NCI-H345 treated with DMSO at 0.1 percent for 48 hours (cell line): Measurements from ENCODE around the gene GATAD1.
"Not testable (repeated sequence)": the region's sequence is repeated elsewhere in the genome, so short reads cannot be mapped to it uniquely, and the experiment has no call there.

Source experiments
- DNase-seq: peaks from one replicate; lab custom pipeline; 2025; ENCODE audit not compliant: unreplicated experiment; lab: John Stamatoyannopoulos, UW

Gene GATAD1

DNA sequence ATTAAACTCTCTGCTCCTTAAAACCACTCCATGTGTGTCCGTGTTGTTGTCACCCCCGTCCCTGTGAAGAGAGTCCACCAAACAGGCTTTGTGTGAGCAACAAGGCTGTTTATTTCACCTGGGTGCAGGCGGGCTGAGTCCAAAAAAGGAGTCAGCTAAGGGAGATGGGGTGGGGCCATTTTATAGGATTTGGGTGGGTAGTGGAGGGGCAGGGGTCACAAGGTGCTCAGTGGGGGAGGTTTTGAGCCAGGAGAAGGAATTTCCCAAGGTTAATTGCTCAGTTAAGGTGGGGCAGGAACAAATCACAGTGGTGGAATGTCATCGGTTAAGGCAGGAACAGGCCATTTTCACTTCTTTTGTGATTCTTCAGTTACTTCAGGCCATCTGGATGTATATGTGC lies 31.9 kb downstream of the GATAD1 start:
- DNase-seq, result not testable (repeated sequence)

DNA sequence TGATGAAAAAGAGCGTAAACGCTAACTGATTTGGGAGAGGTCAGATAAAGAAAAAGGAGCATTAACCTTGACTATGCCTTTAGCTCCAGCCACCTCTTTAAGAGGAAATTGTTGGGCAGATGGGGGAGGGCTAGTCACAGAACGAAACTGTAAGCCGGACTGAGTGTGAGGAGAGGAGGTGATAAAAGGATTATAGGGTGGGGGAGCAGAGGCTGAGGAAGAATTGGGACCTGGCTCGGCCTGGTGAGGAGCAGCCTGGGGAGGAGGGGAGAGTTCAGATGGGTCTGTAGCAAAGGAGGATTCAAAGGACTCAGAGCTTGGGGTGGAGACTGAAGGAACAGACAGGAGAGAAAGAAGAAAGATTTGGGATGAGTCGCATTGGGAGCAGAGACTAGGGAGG lies 36.3 kb downstream of the GATAD1 start:
- not testable (repeated sequence) for DNase-seq

DNA sequence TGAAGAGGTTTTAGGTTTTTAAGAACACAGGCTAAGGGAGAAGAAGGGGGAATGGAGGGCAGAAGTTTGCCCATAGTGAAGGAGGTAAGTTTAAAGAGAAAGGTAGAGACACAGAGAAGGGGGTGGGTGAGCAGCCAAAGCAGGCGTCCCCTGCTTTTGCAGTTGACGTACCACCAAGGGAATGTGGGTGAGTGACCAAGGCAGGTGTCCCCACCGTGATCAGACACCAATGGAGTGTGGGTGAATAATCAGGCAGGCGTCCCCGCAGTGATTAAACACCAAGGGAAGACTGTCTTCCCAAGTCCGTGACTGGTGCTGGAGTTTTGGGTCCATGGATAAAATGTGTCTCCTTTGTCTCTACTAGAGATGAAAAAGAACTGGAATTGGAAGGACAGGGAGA lies 36.9 kb downstream of the GATAD1 start:
- not testable (repeated sequence) for DNase-seq

DNA sequence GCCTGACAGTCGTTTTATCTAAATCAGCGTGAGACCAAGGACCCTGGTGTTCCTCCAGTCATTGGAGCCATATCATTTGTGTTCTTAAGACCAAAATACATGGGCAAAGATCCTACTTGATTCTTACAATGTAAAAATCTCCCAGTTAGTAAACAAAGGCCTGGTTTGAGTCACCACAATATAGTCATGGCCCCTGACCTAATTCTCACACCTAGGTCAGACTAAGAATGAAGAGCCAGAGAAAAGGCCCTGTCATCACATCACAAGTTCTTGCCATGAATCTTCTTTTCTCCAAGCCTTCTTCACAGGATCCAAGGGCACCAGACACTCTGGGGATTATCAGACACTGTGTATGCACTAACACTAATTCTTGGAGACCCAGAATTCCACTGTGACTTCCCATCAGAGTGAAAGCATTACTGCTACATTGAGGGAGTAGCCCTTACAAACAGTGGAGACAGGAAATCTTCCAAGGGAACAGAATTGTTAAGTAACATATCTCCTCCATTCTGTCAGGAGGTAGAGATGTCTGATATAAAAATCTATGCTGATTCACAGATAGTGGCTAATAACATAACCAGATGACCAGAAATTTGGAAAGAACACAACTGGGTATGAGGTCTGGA lies 38.1 kb downstream of the GATAD1 start:
- DNase-seq, result no peak

DNA sequence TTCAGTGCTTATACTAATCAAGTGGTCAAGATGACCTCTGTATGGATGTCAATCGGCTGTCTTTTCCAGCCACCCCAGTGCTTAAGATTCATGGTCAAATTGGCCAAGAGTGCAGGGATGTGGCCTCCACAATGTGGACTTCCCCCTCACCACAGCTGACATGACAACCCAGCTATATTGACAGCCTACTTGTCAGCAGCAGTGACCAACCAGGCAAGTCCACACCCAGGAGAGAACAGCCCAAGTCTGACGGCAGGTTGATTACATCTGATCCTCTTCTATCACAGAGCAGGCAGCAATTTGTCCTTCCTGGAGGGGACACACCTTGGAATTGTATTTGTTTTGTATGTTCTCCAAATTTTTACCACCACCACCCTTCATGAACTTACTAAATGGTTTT lies 38.7 kb downstream of the GATAD1 start:
- no peak for DNase-seq

DNA sequence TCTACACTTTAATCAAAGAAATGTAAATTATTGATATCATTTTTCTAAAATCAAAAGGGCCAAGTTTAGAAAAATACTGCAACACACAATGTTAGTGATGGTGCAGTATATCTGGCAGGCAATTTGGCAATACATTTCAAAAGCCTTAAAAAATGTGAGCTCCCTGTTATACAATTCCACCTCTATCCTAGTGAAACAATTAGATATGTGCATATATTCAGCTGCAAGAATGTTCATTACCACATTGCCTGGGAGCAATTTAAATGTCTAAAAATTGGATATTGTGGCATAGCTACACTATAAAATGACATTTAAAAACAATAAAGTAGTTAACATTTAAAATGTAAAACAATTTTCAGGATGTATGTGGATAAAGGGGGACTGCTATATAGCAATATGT lies 40.5 kb downstream of the GATAD1 start:
- DNase-seq, result no peak

DNA sequence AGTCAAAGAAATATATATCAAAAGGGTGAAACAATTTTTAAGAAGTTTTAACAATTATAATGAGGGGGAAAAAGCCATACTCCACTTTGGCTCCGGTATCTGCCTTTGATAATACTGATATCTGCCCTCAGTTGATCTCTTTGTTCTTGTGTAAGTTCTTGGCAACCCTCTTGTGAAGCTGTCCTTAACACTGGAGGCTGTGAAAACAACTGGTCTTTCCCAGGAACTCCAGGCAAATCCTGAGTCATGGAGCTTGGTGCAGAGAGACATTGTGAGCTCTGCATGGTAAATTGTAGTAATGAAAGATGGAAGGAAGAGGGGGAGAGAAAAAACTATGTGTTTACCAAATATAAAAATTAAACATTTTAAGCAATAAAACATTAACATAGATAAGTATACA lies 42.4 kb downstream of the GATAD1 start:
- no peak for DNase-seq

DNA sequence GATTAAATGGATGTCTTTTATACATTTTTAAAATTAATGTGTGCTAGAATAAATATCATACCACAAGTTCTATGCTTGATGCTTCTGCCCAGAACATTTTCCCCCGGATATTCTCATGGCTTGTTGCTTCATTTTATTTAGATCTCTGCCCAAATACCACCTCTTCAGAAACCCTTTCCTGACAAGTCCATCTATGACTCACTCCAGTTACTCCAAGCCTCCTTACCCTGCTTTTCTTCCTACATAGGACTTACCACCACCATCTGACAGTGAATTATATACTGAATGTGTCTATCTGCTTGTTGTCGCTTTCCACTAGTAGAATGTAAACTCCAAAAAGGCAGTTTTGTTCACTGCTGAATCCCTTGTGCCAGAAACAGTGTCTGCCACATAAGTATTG lies 49.6 kb downstream of the GATAD1 start:
- no peak for DNase-seq

DNA sequence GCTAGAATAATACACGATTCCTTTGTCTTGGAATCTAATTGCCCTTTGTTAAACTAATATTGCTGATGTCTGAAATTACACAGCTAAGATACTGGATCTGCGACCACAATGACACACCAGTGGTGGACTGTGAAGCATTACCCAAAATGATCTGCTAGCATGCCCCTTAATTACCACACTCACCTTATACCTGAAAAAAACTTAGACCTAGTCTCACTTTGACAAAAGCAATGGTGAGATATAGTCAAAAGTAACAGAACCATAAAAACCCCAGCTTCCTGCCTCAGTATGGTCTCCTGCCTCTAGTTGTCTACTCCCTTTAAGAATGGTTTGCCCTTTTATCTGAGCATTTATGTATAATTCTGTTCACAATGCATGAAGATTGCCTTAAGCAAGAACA lies 51.3 kb downstream of the GATAD1 start:
- no peak for DNase-seq

DNA sequence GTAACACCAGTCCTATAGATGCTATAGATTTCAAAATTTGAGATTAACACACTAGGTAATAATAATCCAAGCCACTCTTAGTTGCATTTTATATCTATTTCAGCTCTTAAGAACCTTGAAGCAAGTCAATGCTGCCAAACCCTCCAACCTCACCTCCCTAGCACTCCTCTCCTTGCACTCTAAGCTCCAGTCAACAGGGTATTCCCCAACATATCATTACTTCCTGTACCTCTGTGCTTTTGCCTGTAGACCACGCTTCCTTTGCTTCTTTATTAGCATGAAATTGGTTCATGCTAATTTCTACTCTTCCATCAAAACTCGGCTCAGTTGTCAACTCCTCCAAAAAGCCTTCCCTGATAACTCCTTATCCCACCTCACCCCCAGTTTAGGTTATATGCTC lies 56.5 kb downstream of the GATAD1 start:
- no peak for DNase-seq

DNA sequence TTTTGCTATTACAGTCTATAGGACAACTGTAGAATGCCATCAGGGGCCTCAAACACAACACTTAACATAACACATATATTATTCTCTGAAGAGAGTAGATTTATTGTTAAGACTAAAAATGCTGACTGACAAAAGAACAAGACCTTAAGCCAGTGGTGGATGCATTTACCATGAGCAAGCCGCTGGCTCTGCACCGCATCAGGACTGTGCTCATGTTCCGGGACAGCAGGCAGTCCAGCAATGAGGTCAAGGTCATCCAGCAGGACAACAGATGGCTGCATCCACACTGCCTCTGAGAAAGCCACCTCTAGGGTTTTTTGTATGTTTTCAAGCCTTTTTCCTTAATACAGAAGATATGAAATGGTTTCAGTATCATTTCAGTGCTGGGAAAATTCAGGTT lies 57.3 kb downstream of the GATAD1 start:
- DNase-seq, result no peak

DNA sequence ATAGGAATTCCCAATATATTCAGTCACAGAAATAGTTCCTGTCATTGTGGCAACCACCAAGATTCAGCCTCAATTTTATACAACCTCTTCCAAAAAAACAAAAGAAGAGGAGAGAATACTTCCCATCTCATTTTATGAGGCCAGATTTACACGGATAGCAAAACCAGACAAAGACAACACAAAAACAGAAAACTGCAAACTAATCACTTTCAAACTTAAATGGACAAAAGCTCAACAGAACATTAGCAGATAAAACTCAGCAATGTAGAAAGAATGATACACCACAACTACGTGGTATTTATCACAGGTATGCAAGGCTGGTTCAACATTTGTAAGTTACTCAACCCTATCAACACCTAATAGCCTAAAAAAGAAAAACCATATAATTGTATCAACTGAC lies 59.1 kb downstream of the GATAD1 start:
- DNase-seq, result no peak

DNA sequence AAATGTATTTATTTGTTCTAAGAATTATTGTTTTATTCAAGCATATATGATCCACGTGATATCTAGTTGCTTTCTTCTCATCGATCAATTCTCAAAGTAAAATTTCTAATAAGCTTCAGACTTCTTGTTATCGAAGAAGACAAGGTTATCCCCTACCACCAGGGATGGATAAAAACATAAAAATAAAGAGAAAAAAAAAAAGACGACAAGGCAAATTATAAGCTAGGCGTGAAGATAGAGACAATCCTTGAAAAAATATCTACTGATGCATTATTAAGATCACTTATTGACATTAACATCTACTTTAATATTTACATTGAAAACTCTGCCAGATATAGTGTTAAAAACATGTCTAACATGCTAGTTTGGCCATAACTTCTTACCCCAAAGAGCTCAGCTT lies 61.7 kb downstream of the GATAD1 start:
- DNase-seq, result no peak
